GM12801 (cell line): ENCODE measurements around the gene AKAP3.

Experiments used
- TF ChIP-seq, protein P1 (sequence below): IDR thresholded peaks from one replicate; pipeline ENCODE4 v1.5.1; 2011; ENCODE audit warnings: control low read depth; ENCODE audit not compliant: insufficient read length; ENCODE audit errors: extremely low read depth

The AKAP3 gene

DNA sequence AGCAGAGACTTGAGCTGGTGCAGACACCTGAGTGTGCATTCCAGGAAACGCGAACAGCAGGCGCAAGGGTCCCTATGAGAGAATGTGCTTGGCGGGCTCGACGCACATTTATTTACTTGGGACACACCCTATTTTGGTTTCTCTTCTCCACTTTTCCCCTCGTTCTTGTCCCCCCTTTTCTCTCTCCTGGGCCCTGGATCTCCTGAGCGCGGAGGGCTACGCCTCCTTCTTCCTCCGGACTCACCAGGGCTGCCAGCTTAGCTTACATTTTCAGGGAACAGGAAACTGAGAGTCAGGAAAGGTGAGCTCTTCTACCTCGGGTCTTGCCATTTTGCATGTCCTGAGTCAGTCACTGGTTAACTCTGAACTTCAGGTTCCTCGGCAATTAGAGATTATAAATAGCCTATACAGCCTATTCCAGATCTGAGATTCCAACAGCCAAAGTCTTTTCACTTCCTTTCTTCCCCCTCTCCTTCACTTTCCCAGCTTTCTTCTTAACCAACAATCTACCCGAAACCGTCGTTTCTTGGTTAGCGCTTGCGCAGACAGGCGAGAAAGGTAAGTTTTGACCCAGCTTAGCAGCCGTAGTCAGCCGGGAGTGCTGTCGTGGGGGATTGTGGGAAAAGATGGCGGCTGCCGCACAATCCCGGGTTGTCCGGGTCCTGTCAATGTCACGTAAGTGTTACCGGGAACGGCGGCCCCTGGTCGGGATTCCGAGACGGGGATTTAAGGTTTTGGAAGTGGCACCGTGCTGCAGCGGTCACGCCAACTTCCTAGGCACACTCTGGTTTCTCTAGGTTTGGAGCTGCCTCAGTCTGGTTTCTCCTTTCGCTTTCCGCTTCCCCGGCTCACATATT, at the start of gene AKAP3, which contains the start of gene NDUFA9:
Gene AKAP3 (minus strand): TSS at position 551 of the 857 bp plus-strand sequence. CDS start 10,855 bp downstream, outside the sequence.
Gene NDUFA9 (plus strand): TSS at position 614 of the 857 bp plus-strand sequence. CDS start 13 bp downstream, at position 627.
- TF ChIP-seq, protein P1, sequence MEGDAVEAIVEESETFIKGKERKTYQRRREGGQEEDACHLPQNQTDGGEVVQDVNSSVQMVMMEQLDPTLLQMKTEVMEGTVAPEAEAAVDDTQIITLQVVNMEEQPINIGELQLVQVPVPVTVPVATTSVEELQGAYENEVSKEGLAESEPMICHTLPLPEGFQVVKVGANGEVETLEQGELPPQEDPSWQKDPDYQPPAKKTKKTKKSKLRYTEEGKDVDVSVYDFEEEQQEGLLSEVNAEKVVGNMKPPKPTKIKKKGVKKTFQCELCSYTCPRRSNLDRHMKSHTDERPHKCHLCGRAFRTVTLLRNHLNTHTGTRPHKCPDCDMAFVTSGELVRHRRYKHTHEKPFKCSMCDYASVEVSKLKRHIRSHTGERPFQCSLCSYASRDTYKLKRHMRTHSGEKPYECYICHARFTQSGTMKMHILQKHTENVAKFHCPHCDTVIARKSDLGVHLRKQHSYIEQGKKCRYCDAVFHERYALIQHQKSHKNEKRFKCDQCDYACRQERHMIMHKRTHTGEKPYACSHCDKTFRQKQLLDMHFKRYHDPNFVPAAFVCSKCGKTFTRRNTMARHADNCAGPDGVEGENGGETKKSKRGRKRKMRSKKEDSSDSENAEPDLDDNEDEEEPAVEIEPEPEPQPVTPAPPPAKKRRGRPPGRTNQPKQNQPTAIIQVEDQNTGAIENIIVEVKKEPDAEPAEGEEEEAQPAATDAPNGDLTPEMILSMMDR, result no peak

DNA sequence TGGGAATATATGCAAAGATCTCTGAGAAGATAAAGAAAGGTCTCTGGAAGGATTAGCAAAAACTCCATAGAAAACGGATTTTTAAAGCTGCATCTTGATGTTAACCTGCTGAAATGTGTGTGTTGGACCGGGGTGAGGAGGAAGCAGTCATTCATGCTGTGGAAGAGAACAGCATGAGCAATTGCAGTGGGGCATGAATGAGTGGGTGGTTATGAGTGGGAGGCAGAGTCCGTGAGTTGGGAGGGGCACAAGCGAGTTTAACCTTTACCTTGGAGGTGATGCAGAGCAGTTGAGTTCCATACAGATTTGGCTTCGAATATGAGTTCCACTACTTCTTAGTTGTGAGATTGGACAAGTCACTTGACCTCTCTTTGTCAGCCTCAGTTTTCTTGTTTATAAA, 41.9 kb upstream of the AKAP3 start:
- TF ChIP-seq, protein P1, result no peak

DNA sequence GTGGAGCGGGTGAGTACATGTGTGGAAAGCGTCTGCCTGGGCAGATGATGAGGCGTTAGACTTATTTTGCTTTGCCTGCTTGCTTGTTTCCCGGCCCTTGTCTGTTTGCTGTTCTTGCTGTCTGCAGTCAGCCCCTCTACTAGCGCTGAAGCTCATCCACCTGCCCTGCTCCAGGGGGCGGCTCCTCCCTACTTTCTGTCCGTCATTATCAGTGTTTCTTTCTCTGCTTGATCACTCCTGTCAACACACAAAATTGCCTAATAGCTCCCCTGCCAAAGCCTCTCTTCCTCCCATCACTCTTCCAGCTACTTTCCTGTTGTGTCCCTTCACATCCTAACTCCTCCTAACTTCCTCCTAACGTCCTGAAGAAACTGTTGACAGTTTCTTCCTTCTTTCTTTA, 36.5 kb upstream of the AKAP3 start:
- TF ChIP-seq, protein P1, result no peak

DNA sequence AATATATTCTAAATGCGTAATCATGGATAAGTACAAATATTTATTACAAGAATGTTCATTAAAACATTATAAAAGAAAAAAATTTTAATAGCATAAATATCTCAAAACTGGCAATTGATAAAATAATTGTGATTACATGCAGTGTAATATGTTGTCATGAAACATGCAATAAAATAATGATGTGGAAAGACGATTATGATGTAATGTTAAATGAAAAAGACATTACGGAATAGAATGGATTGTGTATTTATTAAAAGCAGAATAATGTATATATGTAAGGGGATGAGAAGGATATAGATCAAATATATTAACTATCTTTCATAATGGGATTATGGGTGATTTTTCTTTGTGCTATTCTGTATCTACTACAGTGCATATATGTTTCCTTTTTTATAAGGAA, 32.9 kb upstream of the AKAP3 start:
- TF ChIP-seq, protein P1, result no peak

DNA sequence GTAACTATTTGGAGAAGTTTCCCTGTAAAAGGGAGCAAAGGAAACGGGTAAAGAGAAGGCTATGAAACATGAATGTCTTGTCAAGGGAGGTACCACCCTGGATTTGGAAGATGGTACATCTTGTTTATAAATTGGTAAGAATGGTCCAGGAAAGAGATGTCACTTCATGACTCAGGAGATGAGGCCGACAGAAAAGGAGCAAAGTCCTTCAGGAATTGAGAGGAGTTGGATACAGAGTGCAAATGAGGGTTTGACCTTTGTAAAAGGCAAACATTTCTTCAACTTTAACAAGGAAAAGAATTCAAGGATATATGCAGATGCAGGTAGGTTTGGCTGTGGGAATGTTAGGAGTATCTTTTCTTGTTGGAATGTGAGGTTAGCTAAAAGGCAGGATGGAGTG, 30.9 kb upstream of the AKAP3 start:
- TF ChIP-seq, protein P1, result no peak

DNA sequence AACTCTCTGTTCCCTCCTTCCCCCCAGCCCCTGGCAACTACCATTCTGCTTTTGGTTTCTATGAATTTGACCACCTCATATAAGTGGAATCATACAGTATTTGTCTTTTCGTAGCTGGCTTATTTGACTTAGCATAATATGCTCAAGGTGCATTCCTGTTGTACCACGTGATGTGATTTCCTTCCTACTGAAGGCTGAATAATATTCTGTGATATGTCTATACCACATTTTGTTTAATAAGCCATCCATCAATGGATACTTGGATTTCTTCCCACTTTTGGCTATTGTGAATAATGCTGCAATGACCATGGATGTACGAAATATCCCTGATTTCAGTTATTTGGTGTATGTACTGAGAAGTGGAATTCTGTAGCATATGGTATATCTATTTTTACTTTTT, 16.4 kb upstream of the AKAP3 start:
- TF ChIP-seq, protein P1, result no peak

DNA sequence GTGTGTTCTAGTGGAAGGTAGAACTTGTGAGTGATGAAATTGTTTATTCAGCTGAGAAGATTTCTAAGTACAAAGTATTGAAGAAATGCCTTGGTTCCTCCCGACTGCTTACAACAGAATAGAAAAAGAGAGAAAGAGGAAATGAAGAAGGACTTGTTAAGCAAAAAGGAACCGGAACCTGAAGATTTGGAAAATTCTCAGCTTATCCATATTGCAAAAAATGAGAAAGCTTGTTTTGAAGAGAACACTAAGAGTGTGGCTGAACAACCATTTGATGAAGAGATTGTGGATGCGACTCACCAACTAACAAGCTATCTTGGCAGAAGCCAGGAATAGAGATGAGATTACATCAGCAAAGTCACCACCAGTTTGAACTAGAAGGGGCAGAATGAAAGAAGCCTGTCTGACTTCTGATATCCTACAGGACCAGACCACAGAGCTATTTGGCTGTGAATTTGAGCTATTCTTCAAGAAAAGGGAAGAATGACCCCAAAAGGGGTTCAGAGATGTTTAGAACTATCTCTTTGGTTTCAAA, 15.2 kb upstream of the AKAP3 start:
- TF ChIP-seq, protein P1, result no peak
